Activated CD8-positive, alpha-beta memory T cell treated with anti-CD3 and anti-CD28 coated beads for 48 hours (primary cell): ENCODE data around the gene TAOK1.

Source experiments
- DNase-seq, 3 experiments: peaks; one replicate each; pipeline ENCODE4 v3.0.0-alpha.2; 2020; ENCODE audit warnings: low read depth in 2 of 3, low spot score in 2 of 3

The TAOK1 gene

DNA sequence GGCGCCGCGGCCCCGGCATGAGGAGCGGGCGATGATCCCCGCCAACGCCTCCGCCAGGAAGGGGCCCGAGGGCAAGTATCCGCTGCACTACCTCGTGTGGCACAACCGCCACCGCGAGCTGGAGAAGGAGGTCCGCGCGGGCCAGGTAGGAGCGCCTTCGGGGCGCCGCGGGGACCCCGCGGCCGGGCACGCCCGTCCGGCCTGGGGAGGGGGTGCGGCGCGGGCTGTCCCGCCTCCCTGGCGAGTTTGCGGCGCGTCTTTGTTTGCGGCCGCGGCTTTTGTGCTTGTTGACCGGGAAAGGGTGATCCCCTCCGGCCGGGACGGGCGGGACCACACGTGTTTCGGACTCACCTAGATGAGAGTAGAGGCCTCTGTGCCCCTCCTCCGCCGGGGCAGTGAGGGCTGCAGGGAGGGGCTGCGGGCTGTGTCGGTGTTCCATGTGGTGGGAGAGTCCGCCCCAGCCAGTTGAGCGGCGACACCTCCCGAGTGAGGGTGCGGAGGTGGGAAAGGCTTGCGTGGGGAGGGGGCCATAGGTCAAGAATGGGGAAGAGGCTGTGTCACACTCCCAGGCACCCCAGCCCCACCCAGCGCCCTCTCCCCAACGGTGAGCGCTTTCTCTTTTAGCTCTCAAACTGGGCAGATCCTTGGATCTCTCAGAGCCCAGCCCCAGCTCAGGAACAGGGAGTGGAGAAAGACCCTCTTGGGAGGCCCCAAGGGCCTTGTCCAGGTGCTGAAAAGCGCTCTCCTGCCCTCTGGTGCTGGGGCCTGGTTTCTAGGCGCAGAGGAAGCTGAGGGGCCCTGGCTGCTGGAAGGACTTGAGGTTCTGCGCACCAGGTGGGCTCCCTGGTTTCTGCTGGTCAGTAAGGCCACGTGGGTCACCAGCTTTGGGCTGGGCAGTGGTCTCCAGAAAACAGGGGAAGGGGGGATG lies 203.7 kb downstream of the TAOK1 start:
- no peak for DNase-seq

GRCh38 chr17:29594519-29595090 lies 204.4 kb downstream of the TAOK1 start:
- no peak for DNase-seq

- no peak for DNase-seq
Measured at GRCh38 chr17:29595107-29595942, 205.2 kb downstream of the TAOK1 start.

DNA sequence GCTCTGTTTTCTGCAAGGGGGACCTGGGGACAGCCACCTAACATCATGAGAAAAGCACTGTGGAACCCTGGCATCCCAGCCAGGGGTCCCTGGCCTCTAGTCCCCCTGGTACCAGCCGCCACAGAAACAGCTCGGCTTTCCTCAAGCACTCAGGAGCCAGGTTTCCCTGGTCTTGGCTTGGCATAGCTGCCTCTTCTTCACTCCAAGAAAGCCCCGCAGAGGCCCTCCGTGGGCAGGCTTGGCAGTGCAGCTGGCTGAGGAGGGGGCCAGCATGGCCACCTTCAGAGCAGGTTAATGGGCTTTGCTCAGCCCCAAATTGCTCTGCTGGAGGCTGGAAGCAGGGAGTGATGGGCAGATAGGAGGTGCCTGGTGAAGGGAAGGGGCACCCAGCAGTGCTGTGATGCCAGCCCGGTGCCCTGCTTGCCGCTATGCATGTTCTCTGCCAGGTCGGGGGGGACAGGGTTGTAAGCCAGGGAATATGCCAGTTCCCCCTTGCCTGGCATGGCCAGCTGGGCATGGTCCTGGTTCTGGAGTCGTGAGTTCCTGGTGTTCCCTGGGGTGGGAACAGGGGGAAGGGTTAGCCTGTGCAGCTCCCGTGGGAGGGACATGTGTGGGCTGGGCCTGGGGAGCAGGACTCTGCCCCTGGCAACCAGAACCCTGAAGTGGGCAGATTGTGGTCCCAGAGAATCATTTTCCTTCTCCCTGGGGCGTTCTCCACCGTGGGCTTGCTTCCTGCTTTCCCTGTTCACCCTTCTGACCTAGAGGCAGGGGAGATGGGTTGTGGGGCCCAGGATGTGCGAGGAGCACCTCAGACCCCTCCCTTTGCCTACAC lies 206.0 kb downstream of the TAOK1 start:
- no peak for DNase-seq

- DNase-seq, result no peak
Measured at GRCh38 chr17:29596811-29597210, 206.6 kb downstream of the TAOK1 start.

DNA sequence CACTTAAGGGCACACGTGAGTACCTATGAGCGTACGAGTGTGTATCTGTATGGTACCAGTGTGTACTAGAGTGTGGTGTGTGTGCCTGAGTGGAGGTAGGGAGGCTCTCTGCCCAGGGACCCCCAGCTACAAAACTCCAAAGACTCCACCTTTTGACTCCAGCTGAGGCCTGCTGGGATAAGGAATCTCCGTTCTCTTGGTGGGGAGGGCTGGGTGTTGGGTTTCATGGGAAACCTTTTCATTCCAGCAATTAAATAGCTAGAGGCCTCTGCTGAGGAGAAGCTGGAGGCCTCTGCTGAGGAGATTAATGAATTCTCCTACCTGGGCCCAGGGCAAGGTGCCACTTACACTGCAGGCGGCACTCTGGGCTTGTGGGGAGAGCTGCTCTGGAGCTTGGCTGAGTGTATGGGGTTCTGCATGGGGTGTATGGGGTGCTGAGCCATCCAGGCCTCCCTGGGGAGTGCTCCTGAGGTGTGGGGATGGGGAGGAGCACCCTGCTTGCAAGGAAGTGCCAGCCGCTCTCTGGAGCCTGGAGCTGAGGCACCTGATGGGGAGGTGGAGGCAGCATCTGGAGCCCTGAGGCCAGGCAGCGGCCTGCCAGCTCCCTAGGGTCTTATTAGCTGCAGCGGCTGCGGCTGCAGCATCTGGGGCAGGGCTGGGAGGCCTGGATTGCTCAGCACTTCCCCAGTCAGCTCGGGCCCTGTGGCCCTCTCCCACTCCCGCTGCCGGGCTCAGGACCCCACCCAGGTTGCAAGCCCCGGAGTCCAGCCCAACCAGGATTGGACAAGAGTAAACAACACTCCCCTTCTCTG lies 207.4 kb downstream of the TAOK1 start:
- DNase-seq, result no peak
